Fibroblast of skin of left biceps (primary cell): ENCODE results near the gene CRTC1.

Experiments used
- DNase-seq, 2 experiments: peaks; one replicate each; pipeline ENCODE4 v3.0.0-alpha.2; 2013; ENCODE audit warnings: low read depth in 2 of 2

CRTC1 gene

GRCh38 chr19:18769989-18770528 is 86.6 kb downstream of the CRTC1 start:
- DNase-seq: no peak

GRCh38 chr19:18770663-18771327 is 87.3 kb downstream of the CRTC1 start:
- DNase-seq: no peak

- no peak for DNase-seq
Measured at GRCh38 chr19:18771328-18772242, 88.1 kb downstream of the CRTC1 start.

GRCh38 chr19:18772620-18773587 is 89.4 kb downstream of the CRTC1 start:
- DNase-seq: no peak

- DNase-seq: no peak
Measured at GRCh38 chr19:18773682-18774081, 90.2 kb downstream of the CRTC1 start.

GRCh38 chr19:18774107-18774506 is 90.6 kb downstream of the CRTC1 start:
- DNase-seq: no peak

- no peak for DNase-seq
Measured at GRCh38 chr19:18774782-18775444, 91.4 kb downstream of the CRTC1 start.

- no peak for DNase-seq
Measured at GRCh38 chr19:18775586-18776287, 92.3 kb downstream of the CRTC1 start.

- DNase-seq: no peak
Measured at GRCh38 chr19:18776288-18776594, 92.8 kb downstream of the CRTC1 start.

GRCh38 chr19:18776736-18777135 is 93.3 kb downstream of the CRTC1 start:
- no peak for DNase-seq

GRCh38 chr19:18777301-18778075 is 94.0 kb downstream of the CRTC1 start:
- no peak for DNase-seq

GRCh38 chr19:18778076-18778389 is 94.6 kb downstream of the CRTC1 start:
- no peak for DNase-seq

- DNase-seq: no peak
Measured at GRCh38 chr19:18778826-18779495, 95.5 kb downstream of the CRTC1 start.

GRCh38 chr19:18780081-18780480 is 96.6 kb downstream of the CRTC1 start:
- no peak for DNase-seq

- no peak for DNase-seq
Measured at GRCh38 chr19:18780631-18781030, 97.2 kb downstream of the CRTC1 start.

GRCh38 chr19:18781047-18781600 is 97.6 kb downstream of the CRTC1 start:
- no peak for DNase-seq

- DNase-seq: no peak
Measured at GRCh38 chr19:18781885-18782527, 98.5 kb downstream of the CRTC1 start.

GRCh38 chr19:18782559-18783225 is 99.2 kb downstream of the CRTC1 start:
- DNase-seq: no peak
